ENCODE results near the gene ZFYVE26.

The ZFYVE26 gene

DNA sequence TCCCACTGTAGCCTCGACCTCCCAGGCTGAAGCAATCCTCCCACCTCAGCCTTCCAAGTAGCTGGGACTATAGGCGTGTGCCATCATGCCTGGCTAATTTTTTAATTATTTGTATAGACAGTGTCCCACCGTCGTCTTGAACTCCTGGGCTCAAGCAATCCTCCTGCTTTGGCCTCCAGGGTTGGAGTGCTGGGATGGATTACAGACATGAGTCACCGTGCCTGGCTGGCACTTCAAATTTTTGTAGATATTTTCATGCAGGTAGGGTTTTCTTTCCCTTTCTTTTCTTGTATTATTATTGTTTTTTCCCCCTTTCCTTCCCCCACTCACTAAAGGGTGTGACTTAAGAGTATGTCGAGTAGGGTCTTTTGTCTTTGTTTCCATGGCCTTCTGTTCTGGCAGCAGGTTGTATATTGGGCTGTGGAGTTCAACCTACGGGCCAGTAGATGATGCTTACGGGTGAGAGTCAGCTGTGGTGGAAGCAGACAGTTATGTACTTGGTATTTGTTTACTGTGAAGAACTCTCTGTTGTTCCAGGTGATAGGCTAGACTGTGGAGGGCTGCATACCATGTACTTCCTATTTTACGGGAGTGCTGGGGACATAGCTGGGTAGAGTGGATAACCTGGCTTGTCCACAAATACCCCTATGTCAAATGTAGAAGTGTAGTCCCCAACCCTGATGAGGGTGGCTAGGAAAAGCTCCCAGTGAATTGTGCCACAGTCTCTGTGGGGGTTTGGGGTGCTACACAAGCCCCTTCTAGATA, 33.9 kb upstream of the ZFYVE26 start:
- no peaks in the 10 kb centered on the region for H3K27me3 ChIP-seq (ENCODE audit: insufficient read depth, poor library complexity, severe bottlenecking)

DNA sequence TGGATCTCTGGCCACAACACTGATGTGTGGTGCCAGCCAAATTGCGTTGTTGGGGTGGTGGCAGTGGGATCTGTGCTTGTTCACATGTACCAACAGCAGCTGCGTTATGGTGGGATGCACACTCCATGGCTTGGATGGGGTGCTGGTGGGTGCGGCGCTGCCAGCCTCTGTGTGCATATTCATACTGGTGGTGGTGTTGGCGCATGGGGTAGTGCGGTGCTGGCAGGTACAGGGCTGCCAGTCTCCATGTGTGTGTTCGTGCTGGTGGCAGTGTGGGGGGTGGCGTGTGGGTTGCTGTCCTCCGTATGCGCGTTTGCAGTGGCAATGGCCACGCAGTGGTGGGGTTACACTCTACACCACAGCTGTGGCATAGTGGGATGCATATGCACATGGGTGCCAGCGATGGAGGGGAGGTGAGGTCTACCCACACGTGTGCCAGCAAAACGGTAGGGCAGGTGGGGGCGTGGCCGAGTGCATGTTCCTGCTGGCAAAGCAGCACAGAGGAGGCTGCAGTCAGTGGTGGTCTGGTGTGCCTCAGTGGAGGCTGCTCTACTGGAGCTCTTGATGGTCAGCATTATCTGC, 29.7 kb upstream of the ZFYVE26 start:
- Histone ChIP-seq H3K27me3 (ENCODE audit: insufficient read depth, poor library complexity, severe bottlenecking) (no peaks in the 10 kb centered on the region), H3K27ac (ENCODE audit: poor library complexity, severe bottlenecking) (no peak overlapping the region), H3K4me3 (ENCODE audit: severe bottlenecking) (no peak overlapping the region), H3K4me1 (ENCODE audit: insufficient read depth, poor library complexity, severe bottlenecking) (no peaks in the 10 kb centered on the region), H3K9me3 (ENCODE audit: severe bottlenecking) (no peaks in the 10 kb centered on the region), H3K36me3 (ENCODE audit: low read depth) (no peaks in the 10 kb centered on the region)
- ATAC-seq (ENCODE audit: low read depth) (no peak), DNase-seq (ENCODE audit: low spot score) (no peak)
- TF ChIP-seq, protein P1, sequence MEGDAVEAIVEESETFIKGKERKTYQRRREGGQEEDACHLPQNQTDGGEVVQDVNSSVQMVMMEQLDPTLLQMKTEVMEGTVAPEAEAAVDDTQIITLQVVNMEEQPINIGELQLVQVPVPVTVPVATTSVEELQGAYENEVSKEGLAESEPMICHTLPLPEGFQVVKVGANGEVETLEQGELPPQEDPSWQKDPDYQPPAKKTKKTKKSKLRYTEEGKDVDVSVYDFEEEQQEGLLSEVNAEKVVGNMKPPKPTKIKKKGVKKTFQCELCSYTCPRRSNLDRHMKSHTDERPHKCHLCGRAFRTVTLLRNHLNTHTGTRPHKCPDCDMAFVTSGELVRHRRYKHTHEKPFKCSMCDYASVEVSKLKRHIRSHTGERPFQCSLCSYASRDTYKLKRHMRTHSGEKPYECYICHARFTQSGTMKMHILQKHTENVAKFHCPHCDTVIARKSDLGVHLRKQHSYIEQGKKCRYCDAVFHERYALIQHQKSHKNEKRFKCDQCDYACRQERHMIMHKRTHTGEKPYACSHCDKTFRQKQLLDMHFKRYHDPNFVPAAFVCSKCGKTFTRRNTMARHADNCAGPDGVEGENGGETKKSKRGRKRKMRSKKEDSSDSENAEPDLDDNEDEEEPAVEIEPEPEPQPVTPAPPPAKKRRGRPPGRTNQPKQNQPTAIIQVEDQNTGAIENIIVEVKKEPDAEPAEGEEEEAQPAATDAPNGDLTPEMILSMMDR (IDR thresholded peaks at IDR 0.05; ENCODE audit: poor library complexity, severe bottlenecking), result no peak

More for the DNA sequence above, 33.9 kb upstream of the ZFYVE26 start:
- H3K27ac ChIP-seq (ENCODE audit: poor library complexity, severe bottlenecking), result no peak overlapping the region
- ATAC-seq (ENCODE audit: low read depth), result no peak
- no peaks in the 10 kb centered on the region for H3K9me3 ChIP-seq (ENCODE audit: severe bottlenecking)
- no peaks in the 10 kb centered on the region for H3K36me3 ChIP-seq (ENCODE audit: low read depth)
- TF ChIP-seq, protein P1 (IDR thresholded peaks at IDR 0.05; ENCODE audit: poor library complexity, severe bottlenecking), result no peak
- H3K4me1 ChIP-seq (ENCODE audit: insufficient read depth, poor library complexity, severe bottlenecking), result no peaks in the 10 kb centered on the region
- no peak for DNase-seq (ENCODE audit: low spot score)
- no peak overlapping the region for H3K4me3 ChIP-seq (ENCODE audit: severe bottlenecking)

DNA sequence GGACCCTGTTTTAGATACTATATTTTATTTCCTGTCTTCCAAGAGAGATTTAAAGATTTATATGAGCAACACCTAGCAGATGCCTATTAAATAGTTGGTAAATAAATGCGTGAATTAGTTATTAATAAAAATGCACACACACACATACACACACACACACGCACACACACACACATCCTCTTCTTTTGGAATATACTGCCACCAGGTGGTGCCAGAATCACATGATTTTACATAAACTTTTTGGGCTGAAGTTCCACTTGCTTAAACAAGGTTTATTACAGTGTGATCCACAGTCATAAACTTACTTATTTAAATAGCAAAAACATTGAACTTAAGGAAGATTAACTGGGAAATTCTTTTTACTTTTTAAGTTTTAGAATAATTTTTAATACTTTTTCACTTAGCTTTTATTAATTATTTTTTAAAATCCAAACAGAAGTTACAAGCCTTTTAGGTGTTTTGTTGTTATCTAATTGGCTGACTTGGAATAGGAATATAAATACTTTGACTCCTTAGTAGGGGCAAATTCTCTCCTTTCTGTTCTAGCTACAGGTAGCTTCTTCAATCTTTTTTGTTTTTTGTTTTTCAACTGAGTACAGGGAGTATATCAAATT, 20.7 kb upstream of the ZFYVE26 start:
- H3K36me3 ChIP-seq (ENCODE audit: low read depth), result peaks cover 61% of the 10 kb centered on the region
- H3K4me3 ChIP-seq (ENCODE audit: severe bottlenecking), result no peak overlapping the region
- peaks cover 5% of the 10 kb centered on the region for H3K4me1 ChIP-seq (ENCODE audit: insufficient read depth, poor library complexity, severe bottlenecking)
- H3K27me3 ChIP-seq (ENCODE audit: insufficient read depth, poor library complexity, severe bottlenecking), result no peaks in the 10 kb centered on the region
- no peak overlapping the region for H3K27ac ChIP-seq (ENCODE audit: poor library complexity, severe bottlenecking)
- no peaks in the 10 kb centered on the region for H3K9me3 ChIP-seq (ENCODE audit: severe bottlenecking)
- TF ChIP-seq, protein P1 (IDR thresholded peaks at IDR 0.05; ENCODE audit: poor library complexity, severe bottlenecking), result peak; percentile 95
- no peak for ATAC-seq (ENCODE audit: low read depth)
- no peak for DNase-seq (ENCODE audit: low spot score)

DNA sequence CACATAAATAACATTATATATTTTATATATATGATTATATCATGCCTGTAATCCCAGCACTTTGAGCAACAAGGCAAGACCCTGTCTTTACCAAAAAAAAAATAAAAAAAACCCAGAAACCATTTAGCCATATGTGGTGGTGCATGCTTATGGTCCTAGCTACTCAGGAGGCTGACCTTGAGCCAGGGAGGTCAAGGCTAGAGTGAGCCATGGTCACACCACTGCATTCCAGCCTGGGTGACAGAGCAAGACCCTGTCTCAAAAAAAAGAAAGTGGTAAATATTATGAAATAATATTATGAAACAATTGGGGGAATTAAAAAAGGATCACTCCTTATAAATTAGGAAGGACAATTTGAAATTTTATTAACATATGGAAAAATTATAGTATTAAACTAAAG, 19.2 kb upstream of the ZFYVE26 start:
- H3K9me3 ChIP-seq (ENCODE audit: severe bottlenecking), result no peaks in the 10 kb centered on the region
- no peaks in the 10 kb centered on the region for H3K27me3 ChIP-seq (ENCODE audit: insufficient read depth, poor library complexity, severe bottlenecking)
- no peak overlapping the region for H3K4me3 ChIP-seq (ENCODE audit: severe bottlenecking)
- TF ChIP-seq, protein P1 (IDR thresholded peaks at IDR 0.05; ENCODE audit: poor library complexity, severe bottlenecking), result no peak
- peaks cover 63% of the 10 kb centered on the region for H3K36me3 ChIP-seq (ENCODE audit: low read depth)
- peaks cover 5% of the 10 kb centered on the region for H3K4me1 ChIP-seq (ENCODE audit: insufficient read depth, poor library complexity, severe bottlenecking)
- H3K27ac ChIP-seq (ENCODE audit: poor library complexity, severe bottlenecking), result no peak overlapping the region
- DNase-seq (ENCODE audit: low spot score), result no peak
- ATAC-seq (ENCODE audit: low read depth), result no peak
